ENCODE data around the gene PNMA6E.
"Not testable (repeated sequence)": the region's sequence is repeated elsewhere in the genome, so short reads cannot be mapped to it uniquely, and the experiment has no call there.

DNA sequence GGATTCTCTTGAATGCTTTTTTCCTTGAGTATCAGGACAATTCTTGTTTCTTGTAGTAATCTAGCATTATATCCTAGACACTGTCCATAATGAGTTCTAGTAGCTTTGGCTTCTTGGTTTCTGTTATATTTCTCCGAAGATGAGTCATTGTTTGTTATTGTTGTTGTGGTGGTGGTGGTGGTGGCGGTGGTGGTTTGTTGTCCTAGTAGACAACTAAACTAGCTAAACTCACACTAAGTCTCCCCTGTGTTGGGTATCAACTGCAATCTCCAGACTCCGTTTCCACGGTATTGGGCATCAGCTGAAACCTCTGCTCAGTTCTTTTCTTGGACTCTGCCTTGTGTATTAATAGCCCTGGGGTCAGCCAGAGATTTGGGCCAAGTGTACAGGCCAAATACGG lies 3.2 kb upstream of the PNMA6E start:
- TF ChIP-seq, protein P1, sequence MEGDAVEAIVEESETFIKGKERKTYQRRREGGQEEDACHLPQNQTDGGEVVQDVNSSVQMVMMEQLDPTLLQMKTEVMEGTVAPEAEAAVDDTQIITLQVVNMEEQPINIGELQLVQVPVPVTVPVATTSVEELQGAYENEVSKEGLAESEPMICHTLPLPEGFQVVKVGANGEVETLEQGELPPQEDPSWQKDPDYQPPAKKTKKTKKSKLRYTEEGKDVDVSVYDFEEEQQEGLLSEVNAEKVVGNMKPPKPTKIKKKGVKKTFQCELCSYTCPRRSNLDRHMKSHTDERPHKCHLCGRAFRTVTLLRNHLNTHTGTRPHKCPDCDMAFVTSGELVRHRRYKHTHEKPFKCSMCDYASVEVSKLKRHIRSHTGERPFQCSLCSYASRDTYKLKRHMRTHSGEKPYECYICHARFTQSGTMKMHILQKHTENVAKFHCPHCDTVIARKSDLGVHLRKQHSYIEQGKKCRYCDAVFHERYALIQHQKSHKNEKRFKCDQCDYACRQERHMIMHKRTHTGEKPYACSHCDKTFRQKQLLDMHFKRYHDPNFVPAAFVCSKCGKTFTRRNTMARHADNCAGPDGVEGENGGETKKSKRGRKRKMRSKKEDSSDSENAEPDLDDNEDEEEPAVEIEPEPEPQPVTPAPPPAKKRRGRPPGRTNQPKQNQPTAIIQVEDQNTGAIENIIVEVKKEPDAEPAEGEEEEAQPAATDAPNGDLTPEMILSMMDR (IDR thresholded peaks at IDR 0.05), result not testable (repeated sequence)
- TF ChIP-seq EZH2 (IDR thresholded peaks at IDR 0.05; ENCODE audit: borderline replicate concordance, insufficient read depth, low read depth, low read length, poor library complexity, severe bottlenecking), result not testable (repeated sequence)

Measured in B cell (primary cell).